H9 (cell line): ENCODE measurements around the gene SH3TC1. TPM values are rescaled to one million over a fixed set of nuclear protein-coding genes. Genes with fewer than 3 reads are reported as not detected.

Source experiments
- DNase-seq: peaks from one replicate; pipeline ENCODE4 v3.0.0-alpha.2; 2017
- H2AFZ ChIP-seq: one replicate; pipeline ENCODE4 v1.6.1; 2013; ENCODE audit warnings: mild to moderate bottlenecking, low read length, control low read depth, moderate library complexity
- H2AK5ac ChIP-seq: 2 replicates; pipeline ENCODE4 v1.6.1; 2013; ENCODE audit warnings: low read length, control low read depth, mixed read lengths; ENCODE audit not compliant: insufficient read length
- H2BK120ac ChIP-seq: one replicate; pipeline ENCODE4 v1.6.1; 2013; ENCODE audit warnings: low read depth, mild to moderate bottlenecking, low read length, control low read depth, inconsistent platforms; ENCODE audit not compliant: poor library complexity, severe bottlenecking
- H2BK12ac ChIP-seq: 2 replicates; pipeline ENCODE4 v1.6.1; 2013; ENCODE audit warnings: low read length, control low read depth, mixed read lengths, low read depth; ENCODE audit not compliant: insufficient read length
- H2BK15ac ChIP-seq: 2 replicates; pipeline ENCODE4 v1.6.1; 2013; ENCODE audit warnings: low read depth, low read length, control low read depth
- H2BK20ac ChIP-seq: one replicate; pipeline ENCODE4 v1.6.1; 2013; ENCODE audit warnings: low read depth, mild to moderate bottlenecking, low read length, control low read depth, inconsistent platforms; ENCODE audit not compliant: poor library complexity, severe bottlenecking
- H2BK5ac ChIP-seq: 2 replicates; pipeline ENCODE4 v1.6.1; 2013; ENCODE audit warnings: low read length, control low read depth, mixed read lengths; ENCODE audit not compliant: insufficient read length
- H3K14ac ChIP-seq: 2 replicates; pipeline ENCODE4 v1.6.1; 2013; ENCODE audit warnings: low read length, control low read depth; ENCODE audit not compliant: insufficient read depth
- H3K18ac ChIP-seq: 2 replicates; pipeline ENCODE4 v1.6.1; 2013; ENCODE audit warnings: low read depth, mild to moderate bottlenecking, mixed read lengths, low read length, control low read depth; ENCODE audit not compliant: insufficient read length
- H3K23ac ChIP-seq: 2 replicates; pipeline ENCODE4 v1.6.1; 2013; ENCODE audit warnings: low read length, control low read depth, mixed read lengths, low read depth; ENCODE audit not compliant: insufficient read length
- H3K23me2 ChIP-seq: 2 replicates; pipeline ENCODE4 v1.6.1; 2013; ENCODE audit warnings: low read depth, mild to moderate bottlenecking, mixed read lengths, low read length, control low read depth; ENCODE audit not compliant: insufficient read length, poor library complexity, severe bottlenecking
- H3K27ac ChIP-seq: 2 replicates; pipeline ENCODE4 v1.5.1; 2013; ENCODE audit warnings: low read length, control low read depth, mixed read lengths, low read depth; ENCODE audit not compliant: insufficient read length
- H3K27me3 ChIP-seq: 2 replicates; pipeline ENCODE4 v1.6.1; 2013; ENCODE audit warnings: low read length, control low read depth, inconsistent platforms; ENCODE audit not compliant: insufficient read depth
- H3K4ac ChIP-seq: 2 replicates; pipeline ENCODE4 v1.6.1; 2013; ENCODE audit warnings: low read depth, mild to moderate bottlenecking, control low read depth, inconsistent platforms, low read length, moderate library complexity
- H3K4me1 ChIP-seq: 2 replicates; pipeline ENCODE4 v1.6.1; 2013; ENCODE audit warnings: low read length, control low read depth, inconsistent platforms; ENCODE audit not compliant: insufficient read depth
- H3K4me2 ChIP-seq: 2 replicates; pipeline ENCODE4 v1.6.1; 2013; ENCODE audit warnings: low read length, control low read depth, mixed read lengths; ENCODE audit not compliant: insufficient read length, insufficient read depth
- H3K56ac ChIP-seq: 2 replicates; pipeline ENCODE4 v1.6.1; 2013; ENCODE audit warnings: low read depth, mild to moderate bottlenecking, mixed read lengths, low read length, control low read depth; ENCODE audit not compliant: insufficient read length
- H3K79me1 ChIP-seq: 2 replicates; pipeline ENCODE4 v1.6.1; 2013; ENCODE audit warnings: low read depth, mild to moderate bottlenecking, moderate library complexity, low read length, control low read depth, inconsistent platforms; ENCODE audit not compliant: insufficient read depth, poor library complexity, severe bottlenecking
- H3K79me2 ChIP-seq: 2 replicates; pipeline ENCODE4 v1.6.1; 2013; ENCODE audit warnings: low read length, control low read depth, inconsistent platforms; ENCODE audit not compliant: insufficient read depth
- H3K9ac ChIP-seq: 2 replicates; pipeline ENCODE4 v1.6.1; 2013; ENCODE audit warnings: low read length, control low read depth, mixed read lengths; ENCODE audit not compliant: insufficient read length; ENCODE audit errors: extremely low read depth
- H3K9me3 ChIP-seq: one replicate; pipeline ENCODE4 v1.6.1; 2013; ENCODE audit warnings: low read depth, low read length, inconsistent platforms; ENCODE audit not compliant: control insufficient read depth
- H3T11ph ChIP-seq: one replicate; pipeline ENCODE4 v1.6.1; 2013; ENCODE audit warnings: mild to moderate bottlenecking, low read length, control low read depth, inconsistent platforms
- H4K20me1 ChIP-seq: one replicate; pipeline ENCODE4 v1.6.1; 2013; ENCODE audit not compliant: control insufficient read depth, insufficient read length, insufficient read depth
- H4K5ac ChIP-seq: 2 replicates; pipeline ENCODE4 v1.6.1; 2013; ENCODE audit warnings: low read depth, mild to moderate bottlenecking, mixed read lengths, low read length, control low read depth; ENCODE audit not compliant: insufficient read length
- H4K8ac ChIP-seq: replicated peaks from 2 replicates; pipeline ENCODE4 v1.6.1; 2013; ENCODE audit warnings: low read length, control low read depth, mixed read lengths, low read depth; ENCODE audit not compliant: insufficient read length
- H4K91ac ChIP-seq: 2 replicates; pipeline ENCODE4 v1.6.1; 2013; ENCODE audit warnings: low read depth, mild to moderate bottlenecking, moderate library complexity, mixed read lengths, low read length, control low read depth; ENCODE audit not compliant: insufficient read length
- H3K27ac Mint-ChIP-seq, 3 experiments: 2 replicates in 2 of 3; 3 replicates in 1 of 3; pipeline ENCODE4 v1.8.0; 2020 to 2021; ENCODE audit warnings: mixed read lengths in 3 of 3, mild to moderate bottlenecking in 1 of 3, moderate library complexity in 1 of 3
- H3K27me3 Mint-ChIP-seq: 2 replicates; pipeline ENCODE4 v1.8.0; 2021; ENCODE audit warnings: low read depth, mild to moderate bottlenecking, moderate library complexity, mixed read lengths
- H3K36me3 Mint-ChIP-seq, 3 experiments: 2 replicates in 2 of 3; 3 replicates in 1 of 3; pipeline ENCODE4 v1.8.0; 2020 to 2021; ENCODE audit warnings: low read depth in 3 of 3, mixed read lengths in 3 of 3; ENCODE audit not compliant: insufficient read depth in 1 of 3
- H3K4me1 Mint-ChIP-seq, 2 experiments: 2 replicates each; pipeline ENCODE4 v1.8.0; 2020; ENCODE audit warnings: mixed read lengths in 2 of 2
- H3K4me3 Mint-ChIP-seq, 2 experiments: 2 replicates in 1 of 2; 3 replicates in 1 of 2; pipeline ENCODE4 v1.8.0; 2020 to 2021; ENCODE audit warnings: mild to moderate bottlenecking in 2 of 2, mixed read lengths in 2 of 2, moderate library complexity in 1 of 2
- H3K9me3 Mint-ChIP-seq, 2 experiments: 2 replicates in 1 of 2; 3 replicates in 1 of 2; pipeline ENCODE4 v1.8.0; 2020; ENCODE audit warnings: mild to moderate bottlenecking in 2 of 2, mixed read lengths in 2 of 2, moderate library complexity in 1 of 2
- WGBS: extraction: QIAGEN DNeasy Blood & Tissue Kit; methylation state at CpG from one replicate; pipeline ENCODE4 v1.1.7; 2013; ENCODE audit warnings: missing lambda C conversion rate, low lambda C conversion rate, mixed read lengths; ENCODE audit not compliant: insufficient read length; ENCODE audit errors: extremely low coverage; 5-methylcytosine and 5-hydroxymethylcytosine counted together
- total RNA-seq: library from RNA; stranded (reverse); gene quantifications from 2 replicates; pipeline ENCODE4 v1.2.1, GENCODE V29; 2021
- TF ChIP-seq, protein P1 (sequence below): fragments of 200-600 bp; sonication (generic); conservative IDR thresholded peaks from 3 replicates; pipeline ENCODE4 v1.8.0; 2021; ENCODE audit warnings: antibody characterized with exemption, mild to moderate bottlenecking

Gene SH3TC1
- total RNA-seq, 1 experiment from 2014 or later = 0.74 TPM

DNA sequence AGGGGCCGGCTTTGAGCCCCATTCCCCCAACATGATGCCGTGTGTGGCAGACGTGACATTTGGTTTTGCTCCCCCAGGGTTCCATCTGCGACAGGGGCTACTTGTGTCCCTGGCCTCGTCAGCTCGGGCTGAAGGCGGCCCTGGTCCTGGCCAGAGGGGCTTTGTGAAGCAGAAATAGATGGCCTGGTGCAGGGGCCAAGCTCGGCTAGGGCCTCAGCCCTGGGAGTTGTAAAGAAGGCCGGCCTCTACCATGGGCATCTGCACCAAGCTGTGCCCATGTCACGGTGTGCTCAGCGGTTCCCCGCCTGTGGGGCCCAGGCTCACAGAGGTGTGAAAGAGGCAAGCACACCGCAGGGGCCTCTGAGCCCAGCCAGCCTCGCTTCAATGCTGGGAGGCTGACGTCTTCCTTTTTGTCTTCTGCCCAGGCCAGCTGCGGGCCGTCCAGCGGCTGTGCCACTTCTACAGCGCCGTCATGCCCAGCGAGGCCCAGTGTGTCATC is 32.5 kb downstream of the SH3TC1 start:
- Histone ChIP-seq H2BK15ac (no peak overlapping the region), H4K91ac (no peak overlapping the region), H3K14ac (no peak overlapping the region), H3K18ac (no peak overlapping the region), H3K79me1 (no peaks in the 10 kb centered on the region), H3K4me1 (no peaks in the 10 kb centered on the region), H4K5ac (no peak overlapping the region), H3K27ac (no peak overlapping the region), H3K23me2 (no peaks in the 10 kb centered on the region), H4K8ac (no peak overlapping the region), H2BK120ac (no peak overlapping the region), H2AK5ac (no peak overlapping the region), H2BK12ac (no peak overlapping the region), H3T11ph (no peak overlapping the region), H3K23ac (no peak overlapping the region), H3K27me3 (no peaks in the 10 kb centered on the region), H3K9ac (no peak overlapping the region), H4K20me1 (no peaks in the 10 kb centered on the region), H2BK5ac (no peak overlapping the region), H3K4ac (no peak overlapping the region), H2BK20ac (no peak overlapping the region), H3K4me2 (no peak overlapping the region), H3K9me3 (no peaks in the 10 kb centered on the region), H3K56ac (no peak overlapping the region), H2AFZ (no peak overlapping the region), H3K79me2 (no peaks in the 10 kb centered on the region)
- WGBS = no CpG with 5 or more reads among the region's 21 CpGs
- TF ChIP-seq, protein P1, sequence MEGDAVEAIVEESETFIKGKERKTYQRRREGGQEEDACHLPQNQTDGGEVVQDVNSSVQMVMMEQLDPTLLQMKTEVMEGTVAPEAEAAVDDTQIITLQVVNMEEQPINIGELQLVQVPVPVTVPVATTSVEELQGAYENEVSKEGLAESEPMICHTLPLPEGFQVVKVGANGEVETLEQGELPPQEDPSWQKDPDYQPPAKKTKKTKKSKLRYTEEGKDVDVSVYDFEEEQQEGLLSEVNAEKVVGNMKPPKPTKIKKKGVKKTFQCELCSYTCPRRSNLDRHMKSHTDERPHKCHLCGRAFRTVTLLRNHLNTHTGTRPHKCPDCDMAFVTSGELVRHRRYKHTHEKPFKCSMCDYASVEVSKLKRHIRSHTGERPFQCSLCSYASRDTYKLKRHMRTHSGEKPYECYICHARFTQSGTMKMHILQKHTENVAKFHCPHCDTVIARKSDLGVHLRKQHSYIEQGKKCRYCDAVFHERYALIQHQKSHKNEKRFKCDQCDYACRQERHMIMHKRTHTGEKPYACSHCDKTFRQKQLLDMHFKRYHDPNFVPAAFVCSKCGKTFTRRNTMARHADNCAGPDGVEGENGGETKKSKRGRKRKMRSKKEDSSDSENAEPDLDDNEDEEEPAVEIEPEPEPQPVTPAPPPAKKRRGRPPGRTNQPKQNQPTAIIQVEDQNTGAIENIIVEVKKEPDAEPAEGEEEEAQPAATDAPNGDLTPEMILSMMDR = no peak
- peaks cover 3 to 7% of the 10 kb centered on the region in 2 experiments for H3K4me1 Mint-ChIP-seq
- no peak for DNase-seq
- no peaks in the 10 kb centered on the region for H3K36me3 Mint-ChIP-seq
- no peak overlapping the region; a peak in 1 of 7 replicates for H3K27ac Mint-ChIP-seq
- H3K27me3 Mint-ChIP-seq = no peaks in the 10 kb centered on the region; the same call in 1 of the 2 replicates
- no peak overlapping the region for H3K4me3 Mint-ChIP-seq
- 0 out of 5 replicates have a peak, but pooled peaks cover 0 to 2% of the 10 kb centered on the region in 2 experiments for H3K9me3 Mint-ChIP-seq
